ENCODE results near the gene CMTM3. TPM values are rescaled to one million over a fixed set of nuclear protein-coding genes. Genes with fewer than 3 reads are reported as not detected.
A peak's percentile ranks its signal among the peaks of the same experiment; 100 is the strongest.

The CMTM3 gene
- total and polyA plus RNA-seq, 2 of the 4 experiments (the other 2 are of a cell fraction): 4.5 to 35.5 TPM

DNA sequence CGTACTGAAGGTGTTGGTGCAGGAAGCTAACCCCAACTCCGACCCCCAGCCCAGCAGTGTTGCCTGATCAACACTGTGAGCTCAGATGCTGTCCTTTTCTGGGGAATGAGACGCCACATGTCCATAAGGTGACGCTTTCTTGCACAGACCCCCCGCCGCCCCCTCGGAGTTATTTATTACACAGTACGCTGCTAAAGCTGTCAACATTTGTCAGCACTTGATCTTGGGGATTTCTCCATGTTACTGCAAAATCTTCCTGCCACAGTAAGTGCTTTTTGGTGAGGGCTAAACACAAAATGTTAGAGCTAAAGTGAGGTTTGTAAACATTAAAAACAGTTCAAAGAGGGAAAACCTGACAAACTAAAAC is 15.9 kb downstream of the CMTM3 start:
- no peaks in the 10 kb centered on the region for H3K9me3 ChIP-seq (ENCODE audit: control insufficient read depth, insufficient read depth, low read length)
- TF ChIP-seq MXI1 (IDR thresholded peaks at IDR 0.05; ENCODE audit: borderline replicate concordance, low read depth, low read length) (no peak), MAFK (IDR thresholded peaks at IDR 0.05; ENCODE audit: low read depth, low read length) (no peak), RCOR1 (IDR thresholded peaks at IDR 0.05; ENCODE audit: insufficient replicate concordance, low read length) (no peak), RFX5 (IDR thresholded peaks at IDR 0.05; ENCODE audit: low read depth, low read length) (no peak), RAD21 (IDR thresholded peaks at IDR 0.05; ENCODE audit: low read length) (no peak), SMC3 (IDR thresholded peaks at IDR 0.05; ENCODE audit: low read depth, low read length) (no peak), CEBPB (IDR thresholded peaks at IDR 0.05; ENCODE audit: low read depth, low read length) (no peak), POLR2A (IDR thresholded peaks at IDR 0.05; ENCODE audit: low read depth, low read length) (no peak), MAZ (IDR thresholded peaks at IDR 0.05; ENCODE audit: borderline replicate concordance, low read depth, low read length) (no peak), NFE2L2 (IDR thresholded peaks at IDR 0.05; ENCODE audit: low read depth, low read length) (no peak), CHD1 (IDR thresholded peaks at IDR 0.05; ENCODE audit: low read depth, low read length) (no peak), BHLHE40 (IDR thresholded peaks at IDR 0.05; ENCODE audit: low read depth, low read length) (no peak), FOS (IDR thresholded peaks at IDR 0.05; ENCODE audit: low read depth, low read length) (no peak)
- TF ChIP-seq, protein P1, sequence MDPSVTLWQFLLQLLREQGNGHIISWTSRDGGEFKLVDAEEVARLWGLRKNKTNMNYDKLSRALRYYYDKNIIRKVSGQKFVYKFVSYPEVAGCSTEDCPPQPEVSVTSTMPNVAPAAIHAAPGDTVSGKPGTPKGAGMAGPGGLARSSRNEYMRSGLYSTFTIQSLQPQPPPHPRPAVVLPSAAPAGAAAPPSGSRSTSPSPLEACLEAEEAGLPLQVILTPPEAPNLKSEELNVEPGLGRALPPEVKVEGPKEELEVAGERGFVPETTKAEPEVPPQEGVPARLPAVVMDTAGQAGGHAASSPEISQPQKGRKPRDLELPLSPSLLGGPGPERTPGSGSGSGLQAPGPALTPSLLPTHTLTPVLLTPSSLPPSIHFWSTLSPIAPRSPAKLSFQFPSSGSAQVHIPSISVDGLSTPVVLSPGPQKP (IDR thresholded peaks at IDR 0.05; ENCODE audit: borderline replicate concordance, low read depth, low read length): no peak
- TF ChIP-seq, protein P2, sequence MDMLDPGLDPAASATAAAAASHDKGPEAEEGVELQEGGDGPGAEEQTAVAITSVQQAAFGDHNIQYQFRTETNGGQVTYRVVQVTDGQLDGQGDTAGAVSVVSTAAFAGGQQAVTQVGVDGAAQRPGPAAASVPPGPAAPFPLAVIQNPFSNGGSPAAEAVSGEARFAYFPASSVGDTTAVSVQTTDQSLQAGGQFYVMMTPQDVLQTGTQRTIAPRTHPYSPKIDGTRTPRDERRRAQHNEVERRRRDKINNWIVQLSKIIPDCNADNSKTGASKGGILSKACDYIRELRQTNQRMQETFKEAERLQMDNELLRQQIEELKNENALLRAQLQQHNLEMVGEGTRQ (IDR thresholded peaks at IDR 0.05; ENCODE audit: low read depth, low read length): no peak
- TF ChIP-seq, protein P3, sequence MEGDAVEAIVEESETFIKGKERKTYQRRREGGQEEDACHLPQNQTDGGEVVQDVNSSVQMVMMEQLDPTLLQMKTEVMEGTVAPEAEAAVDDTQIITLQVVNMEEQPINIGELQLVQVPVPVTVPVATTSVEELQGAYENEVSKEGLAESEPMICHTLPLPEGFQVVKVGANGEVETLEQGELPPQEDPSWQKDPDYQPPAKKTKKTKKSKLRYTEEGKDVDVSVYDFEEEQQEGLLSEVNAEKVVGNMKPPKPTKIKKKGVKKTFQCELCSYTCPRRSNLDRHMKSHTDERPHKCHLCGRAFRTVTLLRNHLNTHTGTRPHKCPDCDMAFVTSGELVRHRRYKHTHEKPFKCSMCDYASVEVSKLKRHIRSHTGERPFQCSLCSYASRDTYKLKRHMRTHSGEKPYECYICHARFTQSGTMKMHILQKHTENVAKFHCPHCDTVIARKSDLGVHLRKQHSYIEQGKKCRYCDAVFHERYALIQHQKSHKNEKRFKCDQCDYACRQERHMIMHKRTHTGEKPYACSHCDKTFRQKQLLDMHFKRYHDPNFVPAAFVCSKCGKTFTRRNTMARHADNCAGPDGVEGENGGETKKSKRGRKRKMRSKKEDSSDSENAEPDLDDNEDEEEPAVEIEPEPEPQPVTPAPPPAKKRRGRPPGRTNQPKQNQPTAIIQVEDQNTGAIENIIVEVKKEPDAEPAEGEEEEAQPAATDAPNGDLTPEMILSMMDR (conservative IDR thresholded peaks at IDR 0.05; ENCODE audit: low read depth, low read length): no peak
- peak overlapping the region; percentile 63 for H3K14ac ChIP-seq (replicated peaks; ENCODE audit: low read depth, low read length)
- no peak overlapping the region for H3K27ac ChIP-seq (ENCODE audit: insufficient read depth, low read length)
- H3K27me3 ChIP-seq (ENCODE audit: control insufficient read depth, insufficient read depth, low read length): no peaks in the 10 kb centered on the region
- no peak overlapping the region for H2AK9ac ChIP-seq (replicated peaks; ENCODE audit: low read depth, low read length, poor library complexity)
- H3K4me2 ChIP-seq (ENCODE audit: low read depth, low read length): no peak overlapping the region
- 0 out of 4 replicates have a peak, but pooled peaks cover 0 to 6% of the 10 kb centered on the region in 2 experiments for H3K79me1 ChIP-seq (ENCODE audit: low read depth in 1 of 2, low read length in 2 of 2)
- H2AK5ac ChIP-seq (ENCODE audit: low read depth, low read length): peak overlapping the region; percentile 55
- ChIA-PET POLR2A (ENCODE audit: unreplicated experiment) (no interaction called here), CTCF (interaction anchor here (0.8 to 1.2 kb wide), 2 partner anchors 12 to 30 kb away, joined by 3 to 4 read pairs; no protein-coding TSS in a partner anchor)
- H3K4ac ChIP-seq (ENCODE audit: low read depth, low read length): peak overlapping the region; percentile 75
- peaks cover 9% of the 10 kb centered on the region; the same call in 1 of the 2 replicates for H4K20me1 ChIP-seq (ENCODE audit: insufficient read depth, low read length)
- peaks cover 27% of the 10 kb centered on the region for H3K9me1 ChIP-seq (ENCODE audit: insufficient read depth, low read length)
- no peak overlapping the region for H3K9ac ChIP-seq (ENCODE audit: low read depth, low read length)
- H2BK5ac ChIP-seq (ENCODE audit: low read depth, low read length, poor library complexity, severe bottlenecking): peak overlapping the region; percentile 73
- peaks cover 35% of the 10 kb centered on the region for H3K4me1 ChIP-seq (ENCODE audit: control insufficient read depth, insufficient read depth, low read length)
- dilution Hi-C loops (cut with HindIII; ENCODE audit: low sequenced_read_pairs, unreplicated experiment) (no loop called here), in situ Hi-C loops (cut with MboI; ENCODE audit: low sequenced_read_pairs) (no loop called here), intact Hi-C loops (cut with micrococcal nuclease) (no loop called here)
- H2BK120ac ChIP-seq (ENCODE audit: low read depth, low read length): peak overlapping the region; percentile 74
- peak overlapping the region; percentile 33; the same call in 1 of the 2 replicates for H3K18ac ChIP-seq (ENCODE audit: low read depth, low read length)
- H3K36me3 ChIP-seq (ENCODE audit: control insufficient read depth, insufficient read depth, low read length): no peaks in the 10 kb centered on the region
- peak overlapping the region; percentile 86; the same call in 1 of the 2 replicates for H2BK20ac ChIP-seq (ENCODE audit: low read depth, low read length)
- peak overlapping the region; percentile 75; the same call in 1 of the 3 replicates for H2BK15ac ChIP-seq (ENCODE audit: low read depth, low read length)
- 73% methylated on average over 3 of the region's 8 CpGs; no CpG with 5 or more reads in 1 of the 2 experiments for WGBS, 2 experiments (ENCODE audit: extremely low coverage in 2 of 2, insufficient read length in 1 of 2)
- DNase-seq (no peak), ATAC-seq (ENCODE audit: low read depth) (no peak)
- peak overlapping the region; percentile 37 for H4K91ac ChIP-seq (ENCODE audit: insufficient read depth, low read depth, low read length)
- peak overlapping the region; percentile 20; the same call in 1 of the 2 replicates for H3K23ac ChIP-seq (ENCODE audit: low read depth, low read length)
- no peak overlapping the region for H3K4me3 ChIP-seq (ENCODE audit: insufficient read depth, low read depth, low read length)
- H4K5ac ChIP-seq (ENCODE audit: low read depth, low read length): peak overlapping the region; percentile 69
- H4K8ac ChIP-seq (ENCODE audit: low read depth in 2 of 2, low read length in 2 of 2): peak overlapping the region in 1 of 2 experiments; percentile 78; a peak in 2 of 4 replicates
- H2AFZ ChIP-seq (replicated peaks; ENCODE audit: low read length, poor library complexity): no peak overlapping the region
- BruUV-seq (replicated peaks): no TSS peak
- no peak overlapping the region for H3K56ac ChIP-seq (ENCODE audit: extremely low read depth, insufficient read depth, low read length)
